ENCODE data around the gene NOX5. TPM values are rescaled to one million over a fixed set of nuclear protein-coding genes. Genes with fewer than 3 reads are reported as not detected.

The NOX5 gene
- total and polyA plus RNA-seq, 4 donors, result under 0.01 to 0.08 (median 0.01) TPM

- TF ChIP-seq REST (IDR thresholded peaks at IDR 0.05), result no peak
Measured at GRCh38 chr15:68987120-68987519, 27.4 kb upstream of the NOX5 start (continued).

GRCh38 chr15:68987676-68988075 lies 26.8 kb upstream of the NOX5 start:
- Histone ChIP-seq H3K27me3 (ENCODE audit: control insufficient read depth in 4 of 4, insufficient read depth in 4 of 4, low read length in 3 of 4) (peaks cover 0 to 7% (median 0%) of the 10 kb centered on the region in 4 donors), H3K9me3 (ENCODE audit: control insufficient read depth in 4 of 4, low read length in 3 of 4) (no peaks in the 10 kb centered on the region), H3K36me3 (ENCODE audit: control insufficient read depth in 4 of 4, insufficient read depth in 3 of 4, low read depth in 1 of 4, low read length in 3 of 4) (no peaks in the 10 kb centered on the region), H3K4me1 (ENCODE audit: control insufficient read depth in 4 of 4, insufficient read depth in 4 of 4, low read length in 3 of 4) (no peaks in the 10 kb centered on the region), H3K4me3 (ENCODE audit: low read depth in 1 of 3, low read length in 3 of 3) (no peak overlapping the region), H3K27ac (ENCODE audit: low read depth in 1 of 2, low read length in 2 of 2) (no peak overlapping the region), H3K9ac (ENCODE audit: low read depth in 1 of 2, low read length in 2 of 2) (no peak overlapping the region)
- TF ChIP-seq HNF4A (conservative IDR thresholded peaks at IDR 0.05) (no peak), ATF3 (IDR thresholded peaks at IDR 0.05) (no peak), YY1 (IDR thresholded peaks at IDR 0.05) (no peak), TAF1 (conservative IDR thresholded peaks at IDR 0.05) (no peak), FOXA2 (IDR thresholded peaks at IDR 0.05) (no peak), GABPA (IDR thresholded peaks at IDR 0.05 in 1 of 2, conservative IDR thresholded peaks at IDR 0.05 in 1 of 2) (no peak), CTCF (IDR thresholded peaks at IDR 0.05; ENCODE audit: low read depth, low read length, missing input control) (no peak), EGR1 (IDR thresholded peaks at IDR 0.05; ENCODE audit: low read depth in 2 of 2) (no peak), SP1 (IDR thresholded peaks at IDR 0.05) (no peak), JUND (IDR thresholded peaks at IDR 0.05) (no peak), FOXA1 (IDR thresholded peaks at IDR 0.05) (no peak), MAX (IDR thresholded peaks at IDR 0.05) (no peak), RAD21 (IDR thresholded peaks at IDR 0.05) (no peak), NR2F2 (IDR thresholded peaks at IDR 0.05) (no peak), RXRA (IDR thresholded peaks at IDR 0.05) (no peak), ZBTB33 (IDR thresholded peaks at IDR 0.05) (no peak), HNF4G (IDR thresholded peaks at IDR 0.05) (no peak), REST (IDR thresholded peaks at IDR 0.05) (no peak)
- 94% methylated on average over 1 of the region's 1 CpG for WGBS
- DNase-seq (ENCODE audit: low spot score), result no peak

Data from liver (tissue), 9 donors.